ENCODE measurements around the gene PC.

The PC gene

GRCh38 chr11:66852466-66853241 is 105.5 kb downstream of the PC start:
- no peak for DNase-seq

- no peak for DNase-seq
Observed at GRCh38 chr11:66851698-66852465, 106.3 kb downstream of the PC start.

GRCh38 chr11:66851239-66851596 is 107.0 kb downstream of the PC start:
- DNase-seq: no peak

- no peak for DNase-seq
Observed at GRCh38 chr11:66850588-66851238, 107.5 kb downstream of the PC start.

GRCh38 chr11:66850235-66850587 is 108.0 kb downstream of the PC start:
- no peak for DNase-seq

GRCh38 chr11:66849501-66850234 is 108.5 kb downstream of the PC start:
- no peak for DNase-seq

- no peak for DNase-seq
Observed at GRCh38 chr11:66848671-66849500, 109.3 kb downstream of the PC start.

- no peak for DNase-seq
Observed at GRCh38 chr11:66847461-66848232, 110.5 kb downstream of the PC start.

- DNase-seq: no peak
Observed at GRCh38 chr11:66846671-66847091, 111.5 kb downstream of the PC start.

- DNase-seq: no peak
Observed at GRCh38 chr11:66845876-66846212, 112.3 kb downstream of the PC start.

GRCh38 chr11:66845143-66845875 is 112.9 kb downstream of the PC start:
- no peak for DNase-seq

GRCh38 chr11:66844496-66845142 is 113.6 kb downstream of the PC start:
- no peak for DNase-seq

GRCh38 chr11:66843776-66844495 is 114.2 kb downstream of the PC start:
- DNase-seq: no peak

GRCh38 chr11:66842896-66843775 is 115.0 kb downstream of the PC start, which contains the start of gene RCE1:
Gene RCE1 (plus strand): TSS chr11:66843441. CDS start chr11:66843456, 15 bp downstream.
- peak; percentile 20 to 80 for DNase-seq

GRCh38 chr11:66842501-66842895 is 115.7 kb downstream of the PC start:
- no peak for DNase-seq

GRCh38 chr11:66841861-66842260 is 116.3 kb downstream of the PC start:
- DNase-seq: no peak

GRCh38 chr11:66840317-66841091 is 117.7 kb downstream of the PC start:
- no peak for DNase-seq

All from SW 1271 (cell line).